Astrocyte (in vitro differentiated cells and primary cell): ENCODE measurements around the gene CDH22.

Experiments
- EZH2 ChIP-seq: IDR thresholded peaks from 2 replicates; pipeline ENCODE4 v1.6.1; 2012; ENCODE audit warnings: mild to moderate bottlenecking, low read length, inconsistent platforms; ENCODE audit not compliant: insufficient read depth
- TF ChIP-seq, protein P1 (sequence below): IDR thresholded peaks from 2 replicates; pipeline ENCODE4 v1.5.1; 2011; ENCODE audit warnings: low read depth, mild to moderate bottlenecking, inconsistent platforms, low read length, moderate library complexity; ENCODE audit not compliant: insufficient read depth

DNA sequence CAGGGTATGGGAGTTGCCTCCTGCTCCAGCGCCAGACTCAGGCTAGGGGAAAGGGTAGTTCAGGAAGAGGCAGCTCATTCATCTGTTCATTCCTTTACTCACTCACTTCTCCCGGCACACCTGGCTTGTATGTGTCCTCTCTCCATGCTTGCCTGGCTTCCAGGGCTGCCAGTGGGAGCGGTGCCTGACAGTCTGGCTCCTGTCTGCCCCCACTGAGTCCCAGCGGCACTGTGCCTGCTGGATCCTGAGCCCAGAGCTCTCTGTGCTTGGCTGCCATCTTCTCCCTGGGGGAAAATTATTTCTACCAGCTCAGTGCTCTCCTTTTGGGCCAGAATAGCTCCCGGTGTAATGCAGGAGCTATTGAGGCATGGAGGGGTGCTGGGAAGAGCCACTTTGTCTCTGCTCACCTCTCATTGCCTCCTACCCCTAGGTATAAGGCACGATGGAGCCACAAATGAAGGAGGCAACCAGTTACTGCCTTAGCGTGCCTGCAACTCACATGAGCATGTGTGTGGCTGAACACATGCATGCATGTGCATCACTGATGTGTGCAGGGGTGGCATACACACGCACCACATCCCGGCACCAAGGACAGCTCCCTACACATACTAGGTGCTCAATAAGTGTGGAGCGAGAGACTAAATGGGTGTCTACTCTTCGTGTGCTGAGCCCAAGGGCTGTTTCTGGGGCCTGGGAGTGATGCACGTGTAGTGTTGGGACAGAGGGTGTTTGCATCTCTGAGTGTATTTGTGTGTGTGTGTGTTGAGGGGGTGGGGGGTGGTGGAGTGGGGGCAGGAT is 46.6 kb downstream of the CDH22 start:
- TF ChIP-seq, protein P1, sequence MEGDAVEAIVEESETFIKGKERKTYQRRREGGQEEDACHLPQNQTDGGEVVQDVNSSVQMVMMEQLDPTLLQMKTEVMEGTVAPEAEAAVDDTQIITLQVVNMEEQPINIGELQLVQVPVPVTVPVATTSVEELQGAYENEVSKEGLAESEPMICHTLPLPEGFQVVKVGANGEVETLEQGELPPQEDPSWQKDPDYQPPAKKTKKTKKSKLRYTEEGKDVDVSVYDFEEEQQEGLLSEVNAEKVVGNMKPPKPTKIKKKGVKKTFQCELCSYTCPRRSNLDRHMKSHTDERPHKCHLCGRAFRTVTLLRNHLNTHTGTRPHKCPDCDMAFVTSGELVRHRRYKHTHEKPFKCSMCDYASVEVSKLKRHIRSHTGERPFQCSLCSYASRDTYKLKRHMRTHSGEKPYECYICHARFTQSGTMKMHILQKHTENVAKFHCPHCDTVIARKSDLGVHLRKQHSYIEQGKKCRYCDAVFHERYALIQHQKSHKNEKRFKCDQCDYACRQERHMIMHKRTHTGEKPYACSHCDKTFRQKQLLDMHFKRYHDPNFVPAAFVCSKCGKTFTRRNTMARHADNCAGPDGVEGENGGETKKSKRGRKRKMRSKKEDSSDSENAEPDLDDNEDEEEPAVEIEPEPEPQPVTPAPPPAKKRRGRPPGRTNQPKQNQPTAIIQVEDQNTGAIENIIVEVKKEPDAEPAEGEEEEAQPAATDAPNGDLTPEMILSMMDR, result no peak
- TF ChIP-seq EZH2, result no peak
